Measurements from ENCODE around the gene CHL1.

- TF ChIP-seq EZH2 (IDR thresholded peaks at IDR 0.05; ENCODE audit: borderline replicate concordance, low read length) = no peak
- TF ChIP-seq, protein P1, sequence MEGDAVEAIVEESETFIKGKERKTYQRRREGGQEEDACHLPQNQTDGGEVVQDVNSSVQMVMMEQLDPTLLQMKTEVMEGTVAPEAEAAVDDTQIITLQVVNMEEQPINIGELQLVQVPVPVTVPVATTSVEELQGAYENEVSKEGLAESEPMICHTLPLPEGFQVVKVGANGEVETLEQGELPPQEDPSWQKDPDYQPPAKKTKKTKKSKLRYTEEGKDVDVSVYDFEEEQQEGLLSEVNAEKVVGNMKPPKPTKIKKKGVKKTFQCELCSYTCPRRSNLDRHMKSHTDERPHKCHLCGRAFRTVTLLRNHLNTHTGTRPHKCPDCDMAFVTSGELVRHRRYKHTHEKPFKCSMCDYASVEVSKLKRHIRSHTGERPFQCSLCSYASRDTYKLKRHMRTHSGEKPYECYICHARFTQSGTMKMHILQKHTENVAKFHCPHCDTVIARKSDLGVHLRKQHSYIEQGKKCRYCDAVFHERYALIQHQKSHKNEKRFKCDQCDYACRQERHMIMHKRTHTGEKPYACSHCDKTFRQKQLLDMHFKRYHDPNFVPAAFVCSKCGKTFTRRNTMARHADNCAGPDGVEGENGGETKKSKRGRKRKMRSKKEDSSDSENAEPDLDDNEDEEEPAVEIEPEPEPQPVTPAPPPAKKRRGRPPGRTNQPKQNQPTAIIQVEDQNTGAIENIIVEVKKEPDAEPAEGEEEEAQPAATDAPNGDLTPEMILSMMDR (IDR thresholded peaks at IDR 0.05; ENCODE audit: low read length) = no peak
Measured at GRCh38 chr3:192215-192929, 4.2 kb upstream of the CHL1 start.
